Left colon (tissue), 2 donors: Measurements from ENCODE around the gene MICOS13. TPM values are rescaled to one million over a fixed set of nuclear protein-coding genes. Genes with fewer than 3 reads are reported as not detected.
"Not testable (repeated sequence)": the region's sequence is repeated elsewhere in the genome, so short reads cannot be mapped to it uniquely, and the experiment has no call there.

Source experiments
- ATAC-seq: fragments of 200-7000 bp; cut with Tn5 transposase; one replicate; pipeline ENCODE4 v1.9.1; 2020; ENCODE audit warnings: mild to moderate bottlenecking, moderate library complexity
- DNase-seq, 2 donors: peaks; one replicate each; pipeline ENCODE4 v3.0.0-alpha.2; 2020
- intact Hi-C, 2 donors: fragments of 100-400 bp; cut with DNase I in 1 of 2; cut with micrococcal nuclease in 1 of 2; formaldehyde crosslinking; loops; one replicate each; pipeline versions ENCODE4 v1.11.2 to v1.14.0; 2022; cut with DNase I, micrococcal nuclease
- total RNA-seq, 2 donors: library from RNA; stranded (reverse); fragmentation: NEBNext Ultra II Directional; extraction: Animal tissue kit (Norgen Biotek cat#: 25700); gene quantifications; one replicate each; pipeline ENCODE4 v1.2.1, GENCODE V29; 2021
- donor health status: DM: no; HTN: no; CAD: no.
- donor health status: DM: yes; HTN: yes; CAD: no.

MICOS13 gene
- total RNA-seq, 2 donors from 2014 or later: 66.3 to 83.4 TPM

- DNase-seq: no peak
- intact Hi-C loops: no loop called here
Measured at GRCh38 chr19:5703819-5704818, 23.8 kb upstream of the MICOS13 start.

GRCh38 chr19:5702053-5702410 lies 21.7 kb upstream of the MICOS13 start:
- intact Hi-C loops, DNase-seq, ATAC-seq: not testable (repeated sequence)

More at GRCh38 chr19:5703819-5704818, 23.8 kb upstream of the MICOS13 start:
- ATAC-seq: peak; percentile 2

- DNase-seq: no peak
- ATAC-seq: no peak
Measured at GRCh38 chr19:5700455-5701092, 20.3 kb upstream of the MICOS13 start.

GRCh38 chr19:5698635-5699422 lies 18.5 kb upstream of the MICOS13 start:
- no peak for DNase-seq
- no peak for ATAC-seq
- intact Hi-C loops: no loop called here

More at GRCh38 chr19:5700455-5701092, 20.3 kb upstream of the MICOS13 start:
- intact Hi-C loops: no loop called here

GRCh38 chr19:5697890-5698634 lies 17.7 kb upstream of the MICOS13 start:
- DNase-seq (peak in 1 of 2 donors; percentile 24), ATAC-seq (no peak)
- intact Hi-C loops: no loop called here

GRCh38 chr19:5697022-5697889 lies 16.9 kb upstream of the MICOS13 start:
- intact Hi-C loops: no loop called here
- ATAC-seq: no peak
- DNase-seq: peak in 1 of 2 donors; percentile 23

GRCh38 chr19:5696196-5697021 lies 16.1 kb upstream of the MICOS13 start:
- intact Hi-C loops: no loop called here
- ATAC-seq (no peak), DNase-seq (peak in 1 of 2 donors; percentile 23)

GRCh38 chr19:5695649-5696195 lies 15.4 kb upstream of the MICOS13 start:
- intact Hi-C loops: no loop called here
- no peak for ATAC-seq
- DNase-seq: peak in 1 of 2 donors; percentile 24

GRCh38 chr19:5694956-5695648 lies 14.8 kb upstream of the MICOS13 start:
- intact Hi-C loops: no loop called here
- no peak for ATAC-seq
- no peak for DNase-seq

- intact Hi-C loops: no loop called here
- no peak for ATAC-seq
- DNase-seq: peak in 1 of 2 donors; percentile 32
Measured at GRCh38 chr19:5694167-5694955, 14.0 kb upstream of the MICOS13 start.

GRCh38 chr19:5693195-5694166 lies 13.2 kb upstream of the MICOS13 start:
- ATAC-seq (no peak), DNase-seq (peak in 1 of 2 donors; percentile 24)
- intact Hi-C loops: no loop called here

GRCh38 chr19:5692723-5693194 lies 12.4 kb upstream of the MICOS13 start:
- intact Hi-C loops: no loop called here
- DNase-seq (peak in 1 of 2 donors; percentile 25), ATAC-seq (no peak)

- DNase-seq: peak in 1 of 2 donors; percentile 31
- no peak for ATAC-seq
- intact Hi-C loops: no loop called here
Measured at GRCh38 chr19:5691822-5692722, 11.8 kb upstream of the MICOS13 start.
